Measurements from ENCODE around the gene FARP2.

FARP2 gene

GRCh38 chr2:241491549-241492173 is 135.6 kb downstream of the FARP2 start:
- Histone ChIP-seq H3K27ac (ENCODE audit: insufficient read depth, low read length, poor library complexity, severe bottlenecking) (no peak overlapping the region), H3K4me3 (ENCODE audit: insufficient read depth, low read depth, low read length, poor library complexity, severe bottlenecking) (no peak overlapping the region), H3K27me3 (replicated peaks; ENCODE audit: control insufficient read depth, insufficient read depth, low read length, poor library complexity, severe bottlenecking) (no peaks in the 10 kb centered on the region), H3K4me1 (ENCODE audit: control insufficient read depth, insufficient read depth, low read length, poor library complexity, severe bottlenecking) (no peaks in the 10 kb centered on the region), H3K9me3 (ENCODE audit: control insufficient read depth, low read length) (no peaks in the 10 kb centered on the region), H3K36me3 (ENCODE audit: control insufficient read depth, insufficient read depth, low read length) (peaks cover 26% of the 10 kb centered on the region)
- no peak for DNase-seq

DNA sequence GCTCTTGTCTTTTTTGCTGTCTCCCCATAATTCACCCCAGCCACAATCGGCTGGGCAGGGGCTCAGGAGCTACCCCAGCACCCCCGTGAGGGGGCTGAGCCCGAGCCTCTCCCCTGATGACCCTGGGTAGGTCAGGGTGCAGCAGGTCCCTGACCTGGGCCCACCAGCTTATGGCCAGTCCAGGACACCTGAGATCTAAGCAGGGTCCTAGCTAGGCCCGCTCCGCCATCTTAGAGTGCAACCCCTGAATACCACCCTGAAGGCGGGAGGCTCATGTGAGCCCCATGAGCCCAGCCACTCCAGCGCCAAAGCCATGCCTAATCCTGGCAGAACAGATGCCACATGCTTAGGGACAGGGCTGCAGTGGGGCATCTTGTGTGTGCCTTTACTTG is 136.1 kb downstream of the FARP2 start:
- H3K27me3 ChIP-seq (replicated peaks; ENCODE audit: control insufficient read depth, insufficient read depth, low read length, poor library complexity, severe bottlenecking) = no peaks in the 10 kb centered on the region
- H3K27ac ChIP-seq (ENCODE audit: insufficient read depth, low read length, poor library complexity, severe bottlenecking) = no peak overlapping the region
- peaks cover 26% of the 10 kb centered on the region for H3K36me3 ChIP-seq (ENCODE audit: control insufficient read depth, insufficient read depth, low read length)
- DNase-seq = no peak
- no peaks in the 10 kb centered on the region for H3K9me3 ChIP-seq (ENCODE audit: control insufficient read depth, low read length)
- H3K4me1 ChIP-seq (ENCODE audit: control insufficient read depth, insufficient read depth, low read length, poor library complexity, severe bottlenecking) = no peaks in the 10 kb centered on the region
- H3K4me3 ChIP-seq (ENCODE audit: insufficient read depth, low read depth, low read length, poor library complexity, severe bottlenecking) = no peak overlapping the region

DNA sequence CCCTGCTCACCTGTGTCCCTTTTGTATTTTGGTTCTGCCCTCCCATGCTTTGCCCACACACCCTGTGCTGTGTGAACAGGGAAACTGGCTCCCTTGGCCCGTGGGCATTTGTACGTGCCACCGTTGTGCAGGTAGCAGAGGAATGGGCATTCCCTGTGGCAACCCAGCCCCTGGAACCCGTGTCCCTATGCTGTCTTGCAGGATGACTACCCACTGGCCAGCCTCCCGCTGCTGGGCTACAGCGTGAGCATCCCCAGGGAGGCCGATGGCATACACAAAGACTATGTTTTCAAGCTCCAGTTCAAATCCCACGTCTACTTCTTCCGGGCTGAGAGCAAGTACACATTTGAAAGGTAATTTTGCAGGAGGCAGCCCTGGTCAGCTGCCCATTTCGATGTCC is 137.0 kb downstream of the FARP2 start:
- no peak overlapping the region for H3K27ac ChIP-seq (ENCODE audit: insufficient read depth, low read length, poor library complexity, severe bottlenecking)
- no peaks in the 10 kb centered on the region for H3K27me3 ChIP-seq (replicated peaks; ENCODE audit: control insufficient read depth, insufficient read depth, low read length, poor library complexity, severe bottlenecking)
- no peak for DNase-seq
- H3K4me1 ChIP-seq (ENCODE audit: control insufficient read depth, insufficient read depth, low read length, poor library complexity, severe bottlenecking) = no peaks in the 10 kb centered on the region
- peaks cover 33% of the 10 kb centered on the region for H3K36me3 ChIP-seq (ENCODE audit: control insufficient read depth, insufficient read depth, low read length)
- no peak overlapping the region for H3K4me3 ChIP-seq (ENCODE audit: insufficient read depth, low read depth, low read length, poor library complexity, severe bottlenecking)
- no peaks in the 10 kb centered on the region for H3K9me3 ChIP-seq (ENCODE audit: control insufficient read depth, low read length)

- Histone ChIP-seq H3K4me1 (ENCODE audit: control insufficient read depth, insufficient read depth, low read length, poor library complexity, severe bottlenecking) (no peaks in the 10 kb centered on the region), H3K27ac (ENCODE audit: insufficient read depth, low read length, poor library complexity, severe bottlenecking) (no peak overlapping the region), H3K4me3 (ENCODE audit: insufficient read depth, low read depth, low read length, poor library complexity, severe bottlenecking) (no peak overlapping the region), H3K9me3 (ENCODE audit: control insufficient read depth, low read length) (no peaks in the 10 kb centered on the region), H3K27me3 (replicated peaks; ENCODE audit: control insufficient read depth, insufficient read depth, low read length, poor library complexity, severe bottlenecking) (no peaks in the 10 kb centered on the region), H3K36me3 (ENCODE audit: control insufficient read depth, insufficient read depth, low read length) (peaks cover 43% of the 10 kb centered on the region)
- no peak for DNase-seq
Measured at GRCh38 chr2:241494311-241494908, 138.3 kb downstream of the FARP2 start.

DNA sequence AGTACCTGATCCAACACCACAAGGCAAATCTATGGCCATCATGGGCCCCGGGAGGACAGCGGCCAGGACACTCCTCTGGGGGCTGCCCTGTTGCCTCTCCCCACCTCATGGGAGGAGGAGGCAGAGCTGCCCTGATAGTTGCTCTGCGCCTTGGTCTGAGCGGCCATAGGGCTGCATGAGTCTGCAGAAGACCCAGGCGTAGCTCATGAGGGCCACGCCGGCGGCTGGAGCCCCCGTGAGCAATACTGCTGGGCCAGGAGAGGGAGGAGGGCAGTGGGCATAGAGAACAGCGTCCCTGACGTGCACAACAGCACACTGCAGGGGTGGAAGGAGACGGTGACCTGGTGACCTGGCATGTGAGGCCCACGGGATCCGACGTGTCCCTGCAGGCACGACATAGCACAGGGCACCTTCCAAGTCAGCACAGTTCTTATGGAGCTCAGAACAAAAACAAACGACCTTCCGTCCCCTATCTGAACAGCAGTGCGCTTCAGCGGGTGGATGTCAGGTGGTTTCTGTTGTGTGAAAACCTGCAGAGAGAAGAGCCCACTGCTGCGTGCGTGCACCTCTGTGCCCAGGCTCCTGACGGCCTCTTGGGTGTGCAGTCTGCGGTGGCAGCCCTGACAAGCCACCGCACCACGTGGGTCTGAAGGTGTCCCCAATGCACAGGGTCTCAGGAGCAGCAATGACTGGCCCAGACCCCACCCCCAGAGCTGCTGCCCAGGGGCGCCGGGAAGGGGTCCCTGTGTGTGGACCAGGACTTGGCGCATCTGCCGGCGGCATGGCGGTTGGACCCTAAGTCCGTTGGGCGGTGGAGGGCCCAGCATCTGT is 139.3 kb downstream of the FARP2 start:
- no peak for DNase-seq
- H3K27ac ChIP-seq (ENCODE audit: insufficient read depth, low read length, poor library complexity, severe bottlenecking) = no peak overlapping the region
- peaks cover 48% of the 10 kb centered on the region for H3K36me3 ChIP-seq (ENCODE audit: control insufficient read depth, insufficient read depth, low read length)
- H3K27me3 ChIP-seq (replicated peaks; ENCODE audit: control insufficient read depth, insufficient read depth, low read length, poor library complexity, severe bottlenecking) = no peaks in the 10 kb centered on the region
- H3K9me3 ChIP-seq (ENCODE audit: control insufficient read depth, low read length) = no peaks in the 10 kb centered on the region
- H3K4me1 ChIP-seq (ENCODE audit: control insufficient read depth, insufficient read depth, low read length, poor library complexity, severe bottlenecking) = no peaks in the 10 kb centered on the region
- H3K4me3 ChIP-seq (ENCODE audit: insufficient read depth, low read depth, low read length, poor library complexity, severe bottlenecking) = no peak overlapping the region

GRCh38 chr2:241496003-241496707 is 140.1 kb downstream of the FARP2 start:
- no peaks in the 10 kb centered on the region for H3K9me3 ChIP-seq (ENCODE audit: control insufficient read depth, low read length)
- H3K4me3 ChIP-seq (ENCODE audit: insufficient read depth, low read depth, low read length, poor library complexity, severe bottlenecking) = no peak overlapping the region
- H3K36me3 ChIP-seq (ENCODE audit: control insufficient read depth, insufficient read depth, low read length) = peaks cover 51% of the 10 kb centered on the region
- no peaks in the 10 kb centered on the region for H3K4me1 ChIP-seq (ENCODE audit: control insufficient read depth, insufficient read depth, low read length, poor library complexity, severe bottlenecking)
- H3K27me3 ChIP-seq (replicated peaks; ENCODE audit: control insufficient read depth, insufficient read depth, low read length, poor library complexity, severe bottlenecking) = no peaks in the 10 kb centered on the region
- H3K27ac ChIP-seq (ENCODE audit: insufficient read depth, low read length, poor library complexity, severe bottlenecking) = no peak overlapping the region
- no peak for DNase-seq

DNA sequence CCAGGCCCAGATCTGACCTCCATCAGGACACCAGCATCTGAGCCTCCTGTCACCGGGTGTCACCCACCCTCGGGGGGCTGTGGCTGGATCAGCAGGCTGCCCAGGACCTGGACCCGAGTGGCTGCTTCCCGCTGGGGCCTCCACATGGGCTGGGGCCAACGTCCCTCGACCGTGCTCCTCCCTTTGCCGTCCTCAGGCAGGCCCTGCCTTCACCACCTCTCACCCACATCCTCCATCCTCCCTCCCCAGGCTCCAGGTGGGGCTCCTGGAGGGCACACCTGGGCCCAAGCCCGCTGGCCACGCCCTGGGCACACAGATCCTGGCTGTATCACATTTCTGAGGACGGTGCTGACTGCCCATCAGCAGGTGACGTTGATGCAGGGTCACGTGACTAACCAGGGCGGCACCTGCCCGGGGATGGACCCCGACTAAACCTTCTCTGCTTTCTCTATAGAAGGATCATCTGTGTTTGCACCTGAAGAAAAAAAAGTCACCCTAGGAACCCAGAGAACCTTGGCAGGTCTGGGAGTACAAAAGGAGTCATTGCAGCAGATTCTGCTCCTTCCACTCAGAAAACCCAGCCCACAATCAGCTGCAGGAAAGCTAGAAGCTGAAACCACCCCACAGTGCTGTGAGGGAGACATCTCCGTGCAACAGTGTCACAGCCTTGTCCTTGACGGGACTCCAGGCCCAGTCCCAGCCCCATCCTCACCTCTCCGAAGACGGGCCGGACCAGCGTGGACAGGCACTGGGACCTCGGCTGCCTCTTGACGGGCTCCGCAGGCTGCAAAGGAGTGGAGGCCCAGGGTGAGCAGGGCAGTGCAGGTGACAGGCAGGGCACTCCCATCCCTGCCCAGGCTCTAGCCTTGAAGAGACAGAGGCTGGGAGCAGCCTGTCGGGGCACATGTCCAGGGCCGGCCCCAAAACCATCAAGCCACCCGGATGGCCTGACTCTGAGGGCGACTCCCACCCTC is 141.1 kb downstream of the FARP2 start:
- Histone ChIP-seq H3K9me3 (ENCODE audit: control insufficient read depth, low read length) (no peaks in the 10 kb centered on the region), H3K4me3 (ENCODE audit: insufficient read depth, low read depth, low read length, poor library complexity, severe bottlenecking) (no peak overlapping the region), H3K4me1 (ENCODE audit: control insufficient read depth, insufficient read depth, low read length, poor library complexity, severe bottlenecking) (no peaks in the 10 kb centered on the region), H3K27me3 (replicated peaks; ENCODE audit: control insufficient read depth, insufficient read depth, low read length, poor library complexity, severe bottlenecking) (no peaks in the 10 kb centered on the region), H3K27ac (ENCODE audit: insufficient read depth, low read length, poor library complexity, severe bottlenecking) (no peak overlapping the region), H3K36me3 (ENCODE audit: control insufficient read depth, insufficient read depth, low read length) (peaks cover 52% of the 10 kb centered on the region)
- DNase-seq = no peak

- no peaks in the 10 kb centered on the region for H3K9me3 ChIP-seq (ENCODE audit: control insufficient read depth, low read length)
- no peaks in the 10 kb centered on the region for H3K27me3 ChIP-seq (replicated peaks; ENCODE audit: control insufficient read depth, insufficient read depth, low read length, poor library complexity, severe bottlenecking)
- DNase-seq = no peak
- H3K27ac ChIP-seq (ENCODE audit: insufficient read depth, low read length, poor library complexity, severe bottlenecking) = no peak overlapping the region
- H3K36me3 ChIP-seq (ENCODE audit: control insufficient read depth, insufficient read depth, low read length) = peaks cover 52% of the 10 kb centered on the region
- no peaks in the 10 kb centered on the region for H3K4me1 ChIP-seq (ENCODE audit: control insufficient read depth, insufficient read depth, low read length, poor library complexity, severe bottlenecking)
- H3K4me3 ChIP-seq (ENCODE audit: insufficient read depth, low read depth, low read length, poor library complexity, severe bottlenecking) = no peak overlapping the region
Measured at GRCh38 chr2:241498115-241499070, 142.3 kb downstream of the FARP2 start.
